OCI-LY3 (cell line): ENCODE results near the gene TNIP1.

ENCODE experiments used
- EZH2phosphoT487 ChIP-seq: fragments of 200-600 bp; shearing (Covaris generic); IDR thresholded peaks from 2 replicates; pipeline ENCODE4 v1.6.1; 2018; ENCODE audit warnings: antibody characterized with exemption, mixed run types, low read depth
- TF ChIP-seq, protein P1 (sequence below): fragments of 200-600, 300-600 bp; sonication (generic); IDR thresholded peaks from 2 replicates; pipeline ENCODE4 v1.5.1; 2014; ENCODE audit warnings: antibody characterized with exemption, low read length, low read depth

DNA sequence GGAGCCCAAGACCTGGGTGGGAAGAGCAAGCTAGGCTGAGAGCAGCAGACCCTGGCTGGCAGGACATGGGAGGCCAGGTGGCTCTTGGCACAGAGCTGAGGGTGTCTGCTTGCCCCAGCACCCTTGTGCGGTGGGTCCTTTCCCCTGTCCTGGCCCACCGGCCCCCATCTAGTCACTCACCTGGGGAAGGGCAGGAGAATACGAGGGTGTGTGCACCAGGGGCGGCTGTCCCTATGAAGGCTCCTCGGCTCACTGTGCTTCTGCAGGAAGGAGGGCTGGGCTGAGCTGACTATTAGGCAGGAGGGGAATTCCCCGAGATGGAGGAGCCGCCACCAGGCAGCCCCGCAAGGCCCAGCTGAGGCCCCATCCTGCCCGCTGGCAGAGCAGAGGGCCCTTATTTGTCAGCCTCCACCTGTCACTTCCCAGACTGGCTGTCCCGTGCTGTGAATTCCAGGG, 6.1 kb upstream of the TNIP1 start:
- TF ChIP-seq, protein P1, sequence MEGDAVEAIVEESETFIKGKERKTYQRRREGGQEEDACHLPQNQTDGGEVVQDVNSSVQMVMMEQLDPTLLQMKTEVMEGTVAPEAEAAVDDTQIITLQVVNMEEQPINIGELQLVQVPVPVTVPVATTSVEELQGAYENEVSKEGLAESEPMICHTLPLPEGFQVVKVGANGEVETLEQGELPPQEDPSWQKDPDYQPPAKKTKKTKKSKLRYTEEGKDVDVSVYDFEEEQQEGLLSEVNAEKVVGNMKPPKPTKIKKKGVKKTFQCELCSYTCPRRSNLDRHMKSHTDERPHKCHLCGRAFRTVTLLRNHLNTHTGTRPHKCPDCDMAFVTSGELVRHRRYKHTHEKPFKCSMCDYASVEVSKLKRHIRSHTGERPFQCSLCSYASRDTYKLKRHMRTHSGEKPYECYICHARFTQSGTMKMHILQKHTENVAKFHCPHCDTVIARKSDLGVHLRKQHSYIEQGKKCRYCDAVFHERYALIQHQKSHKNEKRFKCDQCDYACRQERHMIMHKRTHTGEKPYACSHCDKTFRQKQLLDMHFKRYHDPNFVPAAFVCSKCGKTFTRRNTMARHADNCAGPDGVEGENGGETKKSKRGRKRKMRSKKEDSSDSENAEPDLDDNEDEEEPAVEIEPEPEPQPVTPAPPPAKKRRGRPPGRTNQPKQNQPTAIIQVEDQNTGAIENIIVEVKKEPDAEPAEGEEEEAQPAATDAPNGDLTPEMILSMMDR = no peak
- no peak for TF ChIP-seq EZH2phosphoT487
